HG02884 (cell line): ENCODE measurements around the gene LEF1.
"Not testable (repeated sequence)": the region's sequence is repeated elsewhere in the genome, so short reads cannot be mapped to it uniquely, and the experiment has no call there.

ENCODE experiments used
- ATAC-seq: cut with Tn5 transposase; IDR thresholded peaks from one replicate; pipeline ENCODE4 v1.9.1; 2021; ENCODE audit warnings: mild to moderate bottlenecking, moderate library complexity; ENCODE audit not compliant: unreplicated experiment

LEF1 gene

DNA sequence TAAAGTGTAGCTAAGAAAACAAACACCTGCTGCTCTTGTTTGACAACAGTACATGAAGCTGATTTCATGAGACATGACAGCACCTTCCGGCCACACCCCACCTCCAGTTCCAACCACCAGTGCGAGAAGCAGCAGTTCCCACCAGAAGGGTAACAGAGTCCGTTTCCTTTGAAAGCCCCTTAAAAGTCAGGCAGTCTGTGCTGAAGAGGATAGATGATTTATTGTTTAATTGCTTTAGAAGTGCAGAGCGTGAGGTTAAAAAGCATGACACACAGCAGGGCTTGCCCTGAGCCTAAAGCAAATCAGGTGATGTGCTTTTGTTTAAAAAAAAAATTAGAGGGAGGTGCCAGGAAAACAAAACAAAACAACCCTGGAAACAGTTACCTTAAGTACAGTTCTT lies 96.4 kb downstream of the LEF1 start:
- no peak for ATAC-seq

DNA sequence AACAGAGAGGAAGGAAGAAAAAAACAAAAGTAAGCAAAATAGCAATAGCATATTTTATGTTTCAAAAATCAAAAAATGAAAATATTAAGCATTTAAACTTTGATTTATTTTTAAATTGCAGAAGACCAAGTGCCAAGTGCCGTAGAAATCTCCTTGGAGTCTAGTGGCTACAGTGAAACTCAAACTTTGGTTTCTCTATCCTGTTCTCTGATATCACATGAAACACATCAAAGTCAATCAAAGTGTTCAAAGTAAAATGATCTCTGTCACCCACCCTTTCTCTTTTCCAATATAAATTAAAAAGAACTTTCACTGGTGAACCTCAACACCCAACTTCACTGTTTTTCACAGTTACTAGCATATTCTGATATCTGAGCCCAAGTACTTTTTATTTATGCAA lies 98.0 kb downstream of the LEF1 start:
- ATAC-seq, result no peak

DNA sequence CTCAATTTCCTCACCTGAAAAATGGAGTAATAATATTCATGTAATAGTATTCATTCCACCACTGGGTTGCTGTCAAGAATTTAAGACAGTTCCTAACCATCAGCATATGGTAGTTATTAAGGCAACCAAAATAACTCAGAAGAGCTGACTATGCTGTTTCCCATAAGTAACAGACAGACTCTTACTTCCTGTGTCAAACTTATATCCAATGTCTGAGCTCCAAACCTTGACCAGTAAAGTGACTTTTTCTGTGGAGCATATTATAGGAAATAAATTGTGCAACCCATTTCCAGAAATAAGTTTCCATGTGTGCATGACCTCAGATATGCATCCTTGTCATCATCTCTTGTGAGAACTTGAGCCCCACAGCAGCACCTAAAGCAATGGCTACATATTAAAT lies 100.3 kb downstream of the LEF1 start:
- no peak for ATAC-seq

GRCh38 chr4:108060686-108061321 lies 107.9 kb downstream of the LEF1 start:
- ATAC-seq, result no peak

DNA sequence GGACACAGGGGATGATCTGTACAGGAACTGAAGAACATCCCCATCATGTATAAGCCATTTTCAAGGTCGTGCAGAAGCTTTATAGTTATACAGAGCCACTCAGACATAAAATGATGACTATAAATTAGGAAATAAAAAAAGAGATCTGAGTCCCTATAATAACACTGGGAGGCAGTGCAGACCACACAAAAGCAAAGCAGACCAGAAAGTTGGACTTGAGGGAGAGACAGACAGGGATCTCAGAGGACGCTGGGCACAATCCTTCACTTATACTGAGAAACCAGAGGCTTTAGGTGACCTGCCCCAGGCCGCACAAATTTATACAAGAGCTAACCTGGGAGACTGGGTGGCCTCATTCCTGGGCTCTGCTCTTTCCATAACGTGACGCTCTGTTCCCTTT lies 108.6 kb downstream of the LEF1 start:
- no peak for ATAC-seq

DNA sequence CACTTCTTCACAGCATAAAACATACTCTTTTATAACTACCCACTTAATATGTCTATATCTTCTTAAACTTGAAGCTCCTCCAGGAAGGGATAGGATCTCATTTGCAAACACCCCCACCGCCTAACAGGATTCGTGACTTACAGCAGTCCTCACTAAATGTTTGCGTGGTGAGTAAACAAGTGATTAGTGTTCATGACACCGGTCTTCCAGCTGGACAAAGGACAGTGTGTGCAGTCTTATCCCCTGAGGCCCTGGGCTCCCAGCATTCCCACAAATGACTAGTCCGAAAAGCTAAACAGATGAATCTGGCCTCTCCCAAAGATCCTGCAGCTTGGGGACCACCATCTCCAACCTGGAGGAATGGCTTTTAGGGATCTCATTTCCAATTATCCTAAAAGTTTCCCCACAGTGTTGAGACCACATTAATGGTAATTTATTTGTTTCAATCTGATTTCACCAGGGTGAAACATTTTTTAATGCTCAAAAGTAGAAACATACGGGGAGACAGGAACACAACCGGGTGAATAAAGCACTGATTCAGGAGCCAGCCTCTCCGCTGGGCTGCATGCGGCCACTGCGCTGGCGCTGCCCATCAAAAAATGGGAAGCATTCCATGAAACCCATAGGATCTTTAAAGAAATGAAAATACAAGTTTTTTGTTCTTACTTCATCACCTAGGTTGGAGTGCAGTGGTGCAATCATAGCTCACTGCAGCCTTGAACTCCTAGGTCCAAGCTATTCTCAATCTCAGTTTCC lies 109.9 kb downstream of the LEF1 start:
- no peak for ATAC-seq

DNA sequence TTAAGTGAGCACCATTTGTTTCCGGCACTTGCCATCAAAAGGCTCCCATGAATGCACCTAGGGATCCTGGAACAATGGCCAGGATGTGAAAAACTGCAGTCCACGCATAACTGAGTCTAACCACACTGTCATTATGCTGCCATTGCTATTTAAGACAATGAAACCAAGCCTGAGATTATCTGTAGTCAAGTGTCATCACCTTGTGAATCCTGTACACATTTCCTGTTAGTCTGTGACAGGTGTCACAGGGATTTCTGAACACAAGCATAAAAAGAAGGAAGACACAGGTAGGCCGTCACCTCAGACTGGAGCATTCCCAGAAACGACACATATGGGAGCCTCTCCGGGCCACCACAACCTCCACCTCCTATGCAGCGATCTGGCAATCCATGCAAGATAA lies 112.3 kb downstream of the LEF1 start:
- no peak for ATAC-seq

GRCh38 chr4:108055787-108056186 lies 112.9 kb downstream of the LEF1 start:
- no peak for ATAC-seq

GRCh38 chr4:108054025-108054638 lies 114.6 kb downstream of the LEF1 start:
- ATAC-seq, result no peak

- peak; percentile 68 for ATAC-seq
Measured at GRCh38 chr4:108053251-108053711, 115.5 kb downstream of the LEF1 start.

DNA sequence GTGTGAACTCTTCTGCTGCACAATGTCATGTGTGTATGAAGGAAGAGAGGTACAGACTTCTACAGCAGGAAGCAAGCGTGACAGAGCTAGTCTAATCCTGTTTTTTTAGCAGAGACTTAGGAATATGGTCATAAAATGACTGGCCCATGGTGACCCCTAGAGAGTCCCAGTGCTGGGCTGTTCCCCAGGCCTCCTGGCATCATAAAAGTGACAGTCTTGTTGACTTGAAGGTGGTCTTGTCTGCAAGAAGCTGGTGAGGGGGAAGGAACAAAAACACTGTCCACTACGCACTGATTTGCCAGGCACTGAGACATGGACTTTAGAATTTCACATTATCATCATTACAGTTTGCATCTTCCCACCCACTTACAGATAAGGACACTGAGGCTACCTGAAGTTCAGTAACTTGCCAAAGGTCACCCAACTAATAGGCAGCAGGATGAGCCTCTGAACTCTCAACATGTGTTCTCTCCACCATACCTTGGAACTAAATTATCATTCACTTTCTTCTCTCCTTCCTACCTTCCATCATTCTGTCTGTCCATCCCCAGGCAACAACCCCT lies 116.1 kb downstream of the LEF1 start:
- ATAC-seq, result no peak

- ATAC-seq, result no peak
Measured at GRCh38 chr4:108051343-108051742, 117.4 kb downstream of the LEF1 start.

- not testable (repeated sequence) for ATAC-seq
Measured at GRCh38 chr4:108050166-108051111, 118.3 kb downstream of the LEF1 start.

DNA sequence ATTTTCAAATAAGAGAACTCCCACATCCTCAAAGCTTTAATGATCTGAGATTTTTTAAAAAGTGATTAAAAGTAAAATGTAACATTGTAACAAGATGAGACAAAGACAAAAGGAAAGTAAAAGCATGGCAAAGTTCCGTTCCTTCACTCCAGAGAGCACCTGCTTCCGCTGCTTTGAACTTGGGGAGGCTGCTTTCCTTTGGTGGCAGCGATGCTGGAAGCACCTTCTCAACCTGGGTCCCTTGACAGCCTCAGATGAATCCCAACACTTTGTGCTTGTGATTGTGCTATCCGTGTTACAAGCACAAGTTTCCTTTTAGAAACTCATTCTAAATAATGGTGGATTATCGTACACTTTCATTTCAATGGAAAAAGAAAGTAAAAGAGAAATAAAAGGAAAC lies 119.3 kb downstream of the LEF1 start:
- no peak for ATAC-seq

DNA sequence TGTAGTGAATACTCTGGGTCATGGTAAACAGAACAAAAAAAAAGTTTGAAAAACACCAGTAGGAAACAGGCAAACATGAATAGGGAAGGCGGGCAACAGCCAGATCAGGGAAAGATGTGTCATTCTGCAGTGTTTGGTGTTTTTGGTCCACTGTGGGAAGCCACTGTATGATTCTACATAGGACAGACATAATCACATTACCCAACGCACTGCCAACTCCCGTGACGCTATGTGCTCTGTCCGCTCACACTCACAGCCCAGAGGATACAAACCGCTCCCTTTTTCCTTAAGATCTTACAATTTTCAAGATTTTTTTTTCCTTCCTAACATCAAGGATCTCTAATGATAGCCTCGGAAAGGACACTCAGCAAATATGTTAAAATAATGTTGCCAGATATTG lies 119.7 kb downstream of the LEF1 start:
- no peak for ATAC-seq

DNA sequence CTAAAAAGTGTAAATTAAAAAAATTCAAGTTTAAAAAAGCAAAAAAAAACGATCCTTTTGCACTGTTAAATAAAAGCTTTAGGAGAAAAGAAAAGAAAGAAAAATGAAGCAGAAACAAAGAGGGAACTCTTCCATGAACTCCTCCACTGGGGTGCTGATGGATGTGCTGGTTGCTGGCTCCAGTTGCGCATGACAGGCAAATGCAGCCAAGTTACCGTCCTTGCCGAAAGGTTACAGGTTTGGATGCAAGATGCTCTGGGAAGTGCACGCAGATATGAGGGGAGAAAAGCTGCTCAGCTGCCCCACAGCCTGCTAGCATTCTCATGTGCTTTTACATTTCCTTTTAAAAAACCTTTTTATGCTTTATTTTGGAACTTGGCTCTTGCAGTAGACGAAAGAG lies 120.6 kb downstream of the LEF1 start:
- no peak for ATAC-seq

DNA sequence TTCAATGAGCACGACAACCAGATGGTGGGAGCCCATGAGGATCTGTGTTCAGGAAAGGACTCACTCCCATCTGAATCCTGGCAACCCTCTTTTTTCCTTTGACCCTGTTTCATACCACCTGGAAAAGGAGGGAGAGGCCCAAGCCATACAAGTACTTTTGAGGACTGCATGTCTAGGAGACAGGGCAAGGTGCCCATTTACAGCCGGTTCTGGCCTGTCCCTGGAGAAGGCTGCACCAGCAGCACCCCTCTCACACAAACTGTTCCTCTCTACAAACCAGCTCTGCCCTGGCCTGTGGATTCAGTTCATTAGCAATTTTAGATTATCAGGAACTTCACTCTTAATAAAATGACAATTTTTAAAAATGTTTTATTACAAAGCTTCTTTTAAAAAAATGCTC lies 121.5 kb downstream of the LEF1 start:
- no peak for ATAC-seq

DNA sequence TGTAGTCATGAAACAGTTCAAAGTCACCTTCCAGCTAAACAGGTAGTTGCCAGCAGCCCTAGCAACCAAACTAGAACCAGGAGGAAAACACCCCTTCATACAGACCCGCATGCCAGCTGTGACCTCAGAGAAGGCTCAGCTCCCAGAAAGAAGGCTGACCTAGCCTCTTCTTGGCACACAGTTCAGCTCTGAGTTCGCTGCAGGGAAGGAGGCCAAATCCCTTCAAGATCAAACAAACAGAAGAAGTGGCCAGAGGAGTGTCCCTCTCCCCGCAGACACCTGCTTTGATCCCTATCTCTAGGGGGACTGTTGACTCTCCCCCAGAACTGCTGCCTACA lies 123.1 kb downstream of the LEF1 start:
- ATAC-seq, result no peak

- ATAC-seq, result no peak
Measured at GRCh38 chr4:108044951-108045686, 123.6 kb downstream of the LEF1 start.

GRCh38 chr4:108043526-108043925 lies 125.2 kb downstream of the LEF1 start:
- ATAC-seq, result no peak
